Tibial nerve (tissue), 4 donors: ENCODE measurements around the gene HMX1. TPM values are rescaled to one million over a fixed set of nuclear protein-coding genes. Genes with fewer than 3 reads are reported as not detected.

Experiments used
- DNase-seq, 2 donors: peaks; one replicate each; pipeline ENCODE4 v3.0.0-alpha.2; 2019; ENCODE audit warnings: low spot score in 2 of 2
- H3K27ac ChIP-seq, 4 donors: fragments of 200-600 bp; sonication (generic) in 3 of 4; one replicate each; pipeline ENCODE4 v1.5.1; 2017 to 2019; ENCODE audit warnings: mild to moderate bottlenecking in 1 of 4
- H3K27me3 ChIP-seq, 2 donors: fragments of 200-600 bp; sonication (generic) in 1 of 2; one replicate each; pipeline versions ENCODE4 v1.5.1 to v1.6.0; 2017 to 2019
- H3K36me3 ChIP-seq, 3 donors: fragments of 200-600 bp; sonication (generic); one replicate each; pipeline ENCODE4 v1.5.1; 2018 to 2019
- H3K4me1 ChIP-seq, 4 donors: fragments of 200-600 bp; sonication (generic) in 3 of 4; one replicate each; pipeline ENCODE4 v1.5.1; 2017 to 2019
- H3K4me3 ChIP-seq, 4 donors: fragments of 200-600 bp; sonication (generic) in 3 of 4; one replicate each; pipeline ENCODE4 v1.5.1; 2017 to 2019; ENCODE audit warnings: mild to moderate bottlenecking in 1 of 4, moderate library complexity in 1 of 4
- H3K9me3 ChIP-seq, 4 donors: fragments of 200-600 bp; sonication (generic) in 3 of 4; one replicate each; pipeline ENCODE4 v1.5.1; 2017 to 2019
- CTCF ChIP-seq, 5 experiments: fragments of 200-600 bp in 3 of 5; fragments of 450-650 bp in 2 of 5; sonication (generic) in 3 of 5; IDR thresholded peaks; one replicate each; pipeline ENCODE4 v1.5.1; 2016 to 2019; ENCODE audit warnings: antibody characterized with exemption in 5 of 5, mild to moderate bottlenecking in 3 of 5, moderate library complexity in 2 of 5
- EP300 ChIP-seq, 2 donors: sonication (generic); formaldehyde crosslinking; IDR thresholded peaks; one replicate each; pipeline ENCODE4 v1.6.1; 2017; ENCODE audit warnings: antibody characterized with exemption in 2 of 2, mild to moderate bottlenecking in 1 of 2
- POLR2A ChIP-seq, 2 donors: fragments of 450-650 bp; IDR thresholded peaks; one replicate each; pipeline ENCODE4 v1.6.1; 2017; ENCODE audit warnings: antibody characterized with exemption in 2 of 2, mild to moderate bottlenecking in 2 of 2, moderate library complexity in 2 of 2
- WGBS, 2 donors: methylation state at CpG; one replicate each; pipeline ENCODE4 v1.1.5; 2018; 5-methylcytosine and 5-hydroxymethylcytosine counted together
- total RNA-seq, 4 donors: library from RNA; depleted of rRNA; stranded (reverse); fragments of >200 nt; gene quantifications; one replicate each; pipeline ENCODE4 v1.1.0, GENCODE V29; 2016

HMX1 gene
- total RNA-seq, 4 donors from 2014 or later, result 0.21 TPM; not detected in 3

- H3K27ac ChIP-seq, result no peak overlapping the region
- peak; percentile 38 to 50 for DNase-seq
- no peak overlapping the region for H3K4me3 ChIP-seq
- no peaks in the 10 kb centered on the region for H3K4me1 ChIP-seq
- WGBS, 2 donors, result 12 to 13% methylated on average over 16 to 19 of the region's 20 CpGs
- H3K9me3 ChIP-seq, result peaks cover 0 to 20% (median 2%) of the 10 kb centered on the region in 4 donors
- TF ChIP-seq CTCF (IDR thresholded peaks at IDR 0.05) (peak; percentile 45 to 68 (median 59)), EP300 (IDR thresholded peaks at IDR 0.05) (no peak)
- H3K36me3 ChIP-seq, result no peaks in the 10 kb centered on the region
- no peaks in the 10 kb centered on the region for H3K27me3 ChIP-seq
Measured at GRCh38 chr4:8917868-8918783, 46.5 kb upstream of the HMX1 start.

- H3K4me1 ChIP-seq, result no peaks in the 10 kb centered on the region
- H3K27me3 ChIP-seq, result no peaks in the 10 kb centered on the region
- no peak for DNase-seq
- WGBS, 2 donors, result 79 to 82% methylated on average over 11 to 12 of the region's 12 CpGs
- no peaks in the 10 kb centered on the region for H3K36me3 ChIP-seq
- TF ChIP-seq CTCF (IDR thresholded peaks at IDR 0.05) (no peak), EP300 (IDR thresholded peaks at IDR 0.05) (no peak), POLR2A (IDR thresholded peaks at IDR 0.05) (no peak)
- H3K9me3 ChIP-seq, result peaks cover 0 to 12% (median 0%) of the 10 kb centered on the region in 4 donors
- no peak overlapping the region for H3K27ac ChIP-seq
- H3K4me3 ChIP-seq, result no peak overlapping the region
Measured at GRCh38 chr4:8917321-8917811, 45.7 kb upstream of the HMX1 start.

GRCh38 chr4:8916906-8917305 lies 45.3 kb upstream of the HMX1 start:
- Histone ChIP-seq H3K4me3 (no peak overlapping the region), H3K27me3 (no peaks in the 10 kb centered on the region), H3K4me1 (no peaks in the 10 kb centered on the region), H3K9me3 (peaks cover 0 to 7% (median 0%) of the 10 kb centered on the region in 4 donors), H3K27ac (no peak overlapping the region), H3K36me3 (no peaks in the 10 kb centered on the region)
- 100% methylated on average over 1 to 2 of the region's 2 CpGs for WGBS, 2 donors
- DNase-seq, result no peak
- TF ChIP-seq EP300 (IDR thresholded peaks at IDR 0.05) (no peak), POLR2A (IDR thresholded peaks at IDR 0.05) (no peak), CTCF (IDR thresholded peaks at IDR 0.05) (no peak)

GRCh38 chr4:8916351-8916885 lies 44.8 kb upstream of the HMX1 start:
- Histone ChIP-seq H3K4me1 (no peaks in the 10 kb centered on the region), H3K36me3 (no peaks in the 10 kb centered on the region), H3K4me3 (no peak overlapping the region), H3K27me3 (no peaks in the 10 kb centered on the region), H3K27ac (no peak overlapping the region), H3K9me3 (peaks cover 0 to 7% (median 0%) of the 10 kb centered on the region in 4 donors)
- no peak for DNase-seq
- 39 to 50% methylated on average over 5 to 11 of the region's 11 CpGs for WGBS, 2 donors
- TF ChIP-seq CTCF (IDR thresholded peaks at IDR 0.05), result no peak
- no peak for TF ChIP-seq POLR2A (IDR thresholded peaks at IDR 0.05)
- TF ChIP-seq EP300 (IDR thresholded peaks at IDR 0.05), result no peak
